Dendritic cell treated with granulocyte-macrophage colony-stimulating factor and Interleukin-4, amounts not matched to agents 40 ng/mL and 50 ng/mL, for 4 days (primary cell): ENCODE results near the gene VIL1.

Experiments used
- H3K27ac Mint-ChIP-seq: one replicate; pipeline ENCODE4 v1.8.0; 2022; ENCODE audit warnings: mild to moderate bottlenecking, mixed read lengths
- H3K27me3 Mint-ChIP-seq: one replicate; pipeline ENCODE4 v1.8.0; 2022; ENCODE audit warnings: mild to moderate bottlenecking, mixed read lengths
- H3K36me3 Mint-ChIP-seq: one replicate; pipeline ENCODE4 v1.8.0; 2022; ENCODE audit warnings: low read depth, mixed read lengths
- H3K4me1 Mint-ChIP-seq: one replicate; pipeline ENCODE4 v1.8.0; 2022; ENCODE audit warnings: low read depth, mixed read lengths
- H3K4me3 Mint-ChIP-seq: one replicate; pipeline ENCODE4 v1.8.0; 2022; ENCODE audit warnings: mild to moderate bottlenecking, moderate library complexity, mixed read lengths
- H3K9me3 Mint-ChIP-seq: one replicate; pipeline ENCODE4 v1.8.0; 2022; ENCODE audit warnings: mixed read lengths
- intact Hi-C: fragments of 100-400 bp; cut with micrococcal nuclease; formaldehyde crosslinking; loops from one replicate; pipeline ENCODE4 v1.15.0; 2022

The VIL1 gene

GRCh38 chr2:218406209-218406948, 12.5 kb upstream of the VIL1 start:
- intact Hi-C loops = loop anchor here (1.0 to 2.0 kb wide), 2 partner anchors 10 to 60 kb away; no protein-coding TSS in a partner anchor

DNA sequence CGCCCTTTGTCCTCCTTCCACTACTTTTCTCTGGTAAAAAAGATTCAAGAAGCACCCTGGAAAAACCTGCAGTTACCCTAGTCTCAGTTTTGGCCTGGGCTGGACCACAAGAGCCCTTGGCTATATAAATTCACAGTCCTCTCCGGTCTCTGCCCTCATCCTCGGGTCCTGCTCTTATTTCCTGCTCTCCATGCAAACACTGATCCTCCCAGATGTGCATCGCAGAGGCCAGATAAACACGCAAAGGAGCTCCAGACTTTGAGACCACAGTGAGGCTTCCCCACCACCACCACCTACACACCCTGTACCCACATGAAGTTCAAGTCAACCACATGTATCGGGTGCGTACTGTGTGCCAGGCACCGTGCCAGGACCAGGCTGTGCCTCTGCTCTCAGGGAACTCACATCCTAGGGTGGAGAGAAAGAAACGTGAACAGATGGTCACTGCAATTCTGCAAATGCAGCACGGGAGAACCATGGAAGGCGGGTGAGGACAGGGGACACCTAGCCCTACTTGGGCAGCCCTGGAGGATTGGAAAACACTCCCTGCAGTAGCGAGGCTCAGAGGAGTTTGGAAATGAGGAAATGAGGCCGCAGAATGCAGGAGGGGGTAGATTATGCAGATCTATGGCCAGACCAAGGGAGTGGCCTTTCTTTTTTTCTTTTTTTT, 11.8 kb upstream of the VIL1 start:
- Mint-ChIP-seq H3K4me1 (peaks cover 62% of the 10 kb centered on the region), H3K27ac (peak overlapping the region; percentile 89), H3K36me3 (peaks cover 38% of the 10 kb centered on the region), H3K9me3 (no peaks in the 10 kb centered on the region), H3K4me3 (peak overlapping the region; percentile 53), H3K27me3 (no peaks in the 10 kb centered on the region)
- intact Hi-C loops = loop anchor here (1.0 to 2.0 kb wide), 2 partner anchors 11 to 60 kb away; no protein-coding TSS in a partner anchor

More at GRCh38 chr2:218406209-218406948, 12.5 kb upstream of the VIL1 start:
- Mint-ChIP-seq H3K9me3 (no peaks in the 10 kb centered on the region), H3K4me1 (peaks cover 69% of the 10 kb centered on the region), H3K27me3 (no peaks in the 10 kb centered on the region), H3K27ac (peak overlapping the region; percentile 89), H3K36me3 (peaks cover 45% of the 10 kb centered on the region), H3K4me3 (peak overlapping the region; percentile 60)

GRCh38 chr2:218407717-218408116, 11.2 kb upstream of the VIL1 start:
- intact Hi-C loops = loop anchor here (2.0 kb wide), 1 partner anchor 59 kb away; no protein-coding TSS in a partner anchor
- H3K27ac Mint-ChIP-seq = peak overlapping the region; percentile 89
- peaks cover 31% of the 10 kb centered on the region for H3K36me3 Mint-ChIP-seq
- H3K9me3 Mint-ChIP-seq = no peaks in the 10 kb centered on the region
- H3K27me3 Mint-ChIP-seq = no peaks in the 10 kb centered on the region
- H3K4me1 Mint-ChIP-seq = peaks cover 58% of the 10 kb centered on the region
- H3K4me3 Mint-ChIP-seq = no peak overlapping the region

GRCh38 chr2:218418321-218418716, 604 bp upstream of the VIL1 start:
- Mint-ChIP-seq H3K9me3 (no peaks in the 10 kb centered on the region), H3K27me3 (no peaks in the 10 kb centered on the region), H3K4me3 (no peak overlapping the region), H3K27ac (no peak overlapping the region), H3K36me3 (no peaks in the 10 kb centered on the region), H3K4me1 (peaks cover 8% of the 10 kb centered on the region)
- intact Hi-C loops = loop anchor here (10.0 kb wide), 1 partner anchor 216 kb away; no protein-coding TSS in a partner anchor

DNA sequence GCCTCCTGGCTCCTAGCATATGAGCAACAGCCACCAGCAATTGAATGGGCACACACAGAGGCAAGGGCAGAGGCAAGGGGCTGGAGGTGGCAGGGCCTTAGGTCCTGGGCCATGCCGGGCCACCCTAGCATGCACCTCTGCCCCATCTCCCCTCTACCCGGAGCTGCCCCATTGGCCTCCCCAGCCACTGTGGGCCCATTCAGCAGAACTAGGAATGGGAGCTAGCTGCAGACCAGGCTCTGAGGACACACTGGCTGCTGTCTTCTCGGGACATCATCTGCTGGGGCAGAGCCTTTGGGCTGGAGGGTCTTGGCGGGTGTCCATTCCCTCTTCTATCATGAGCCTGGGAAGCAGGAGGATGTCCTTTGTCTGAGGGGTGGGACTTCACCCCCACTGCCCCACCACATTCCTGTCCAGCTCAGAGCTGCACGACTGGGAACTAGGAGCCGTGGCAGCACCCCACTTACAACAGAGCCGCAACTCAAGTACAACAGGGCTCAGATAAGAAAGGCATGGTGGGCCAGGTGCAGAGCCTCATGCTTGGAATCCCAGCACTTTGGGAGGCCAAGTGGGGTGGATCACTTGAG, 800 bp downstream of the VIL1 start:
- intact Hi-C loops = loop anchor here (10.0 kb wide), 1 partner anchor 215 kb away; no protein-coding TSS in a partner anchor
- Mint-ChIP-seq H3K27ac (no peak overlapping the region), H3K36me3 (no peaks in the 10 kb centered on the region), H3K4me1 (peaks cover 8% of the 10 kb centered on the region), H3K27me3 (no peaks in the 10 kb centered on the region), H3K4me3 (no peak overlapping the region), H3K9me3 (no peaks in the 10 kb centered on the region)

GRCh38 chr2:218421027-218421426, 2.1 kb downstream of the VIL1 start:
- intact Hi-C loops = no loop called here
- no peaks in the 10 kb centered on the region for H3K36me3 Mint-ChIP-seq
- H3K4me3 Mint-ChIP-seq = no peak overlapping the region

GRCh38 chr2:218422403-218423086, 3.6 kb downstream of the VIL1 start:
- peaks cover 8% of the 10 kb centered on the region for H3K4me1 Mint-ChIP-seq
- no peaks in the 10 kb centered on the region for H3K9me3 Mint-ChIP-seq
- H3K27me3 Mint-ChIP-seq = no peaks in the 10 kb centered on the region
- no peak overlapping the region for H3K27ac Mint-ChIP-seq
- intact Hi-C loops = no loop called here
- no peaks in the 10 kb centered on the region for H3K36me3 Mint-ChIP-seq
- no peak overlapping the region for H3K4me3 Mint-ChIP-seq

More at GRCh38 chr2:218421027-218421426, 2.1 kb downstream of the VIL1 start:
- Mint-ChIP-seq H3K27ac (no peak overlapping the region), H3K4me1 (peaks cover 8% of the 10 kb centered on the region), H3K9me3 (no peaks in the 10 kb centered on the region), H3K27me3 (no peaks in the 10 kb centered on the region)

GRCh38 chr2:218423584-218423983, 4.7 kb downstream of the VIL1 start:
- H3K4me3 Mint-ChIP-seq = no peak overlapping the region
- H3K27me3 Mint-ChIP-seq = no peaks in the 10 kb centered on the region

GRCh38 chr2:218425531-218425930, 6.6 kb downstream of the VIL1 start:
- Mint-ChIP-seq H3K27me3 (peaks cover 3% of the 10 kb centered on the region), H3K9me3 (no peaks in the 10 kb centered on the region), H3K36me3 (no peaks in the 10 kb centered on the region), H3K4me3 (no peak overlapping the region), H3K4me1 (peaks cover 8% of the 10 kb centered on the region), H3K27ac (no peak overlapping the region)
- intact Hi-C loops = no loop called here

More at GRCh38 chr2:218423584-218423983, 4.7 kb downstream of the VIL1 start:
- Mint-ChIP-seq H3K9me3 (no peaks in the 10 kb centered on the region), H3K36me3 (no peaks in the 10 kb centered on the region), H3K27ac (no peak overlapping the region), H3K4me1 (peaks cover 8% of the 10 kb centered on the region)
- intact Hi-C loops = no loop called here

- intact Hi-C loops = no loop called here
These were observed 8.8 kb downstream of the VIL1 start for GRCh38 chr2:218427741-218428140.

GRCh38 chr2:218428846-218429558, 10.1 kb downstream of the VIL1 start:
- no peaks in the 10 kb centered on the region for H3K9me3 Mint-ChIP-seq
- peaks cover 7% of the 10 kb centered on the region for H3K27me3 Mint-ChIP-seq
- H3K4me1 Mint-ChIP-seq = no peaks in the 10 kb centered on the region
- H3K4me3 Mint-ChIP-seq = no peak overlapping the region
- no peak overlapping the region for H3K27ac Mint-ChIP-seq
- H3K36me3 Mint-ChIP-seq = no peaks in the 10 kb centered on the region
- intact Hi-C loops = no loop called here

More at GRCh38 chr2:218427741-218428140, 8.8 kb downstream of the VIL1 start:
- H3K4me1 Mint-ChIP-seq = no peaks in the 10 kb centered on the region
- no peak overlapping the region for H3K4me3 Mint-ChIP-seq
- no peak overlapping the region for H3K27ac Mint-ChIP-seq
- no peaks in the 10 kb centered on the region for H3K9me3 Mint-ChIP-seq
- no peaks in the 10 kb centered on the region for H3K36me3 Mint-ChIP-seq
- H3K27me3 Mint-ChIP-seq = peaks cover 7% of the 10 kb centered on the region

GRCh38 chr2:218429911-218430692, 11.2 kb downstream of the VIL1 start:
- peaks cover 7% of the 10 kb centered on the region for H3K27me3 Mint-ChIP-seq
- H3K9me3 Mint-ChIP-seq = no peaks in the 10 kb centered on the region
- no peak overlapping the region for H3K4me3 Mint-ChIP-seq
- no peaks in the 10 kb centered on the region for H3K4me1 Mint-ChIP-seq
- H3K27ac Mint-ChIP-seq = no peak overlapping the region
- no peaks in the 10 kb centered on the region for H3K36me3 Mint-ChIP-seq
- intact Hi-C loops = no loop called here
